Measurements from ENCODE around the gene PLEKHH1.

DNA sequence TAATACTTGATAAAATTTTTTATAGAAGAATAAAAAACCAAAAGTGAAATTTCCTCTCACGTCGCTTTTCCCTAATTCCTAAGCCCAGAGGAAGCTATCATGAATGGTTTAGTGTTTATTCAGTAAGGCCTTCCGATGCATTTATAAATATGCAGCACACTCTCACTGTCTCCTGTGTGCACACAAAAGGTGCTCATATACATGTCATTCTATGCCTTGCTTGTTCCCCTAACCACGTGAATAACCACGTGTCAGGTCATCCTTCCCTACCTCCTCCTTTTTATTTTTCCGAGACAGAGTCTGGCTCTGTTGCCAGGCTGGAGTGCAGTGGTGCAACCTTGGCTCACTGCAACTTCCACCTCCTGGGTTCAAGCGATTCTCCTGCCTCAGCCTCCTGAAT, 37.4 kb downstream of the PLEKHH1 start:
- TF ChIP-seq, protein P1, sequence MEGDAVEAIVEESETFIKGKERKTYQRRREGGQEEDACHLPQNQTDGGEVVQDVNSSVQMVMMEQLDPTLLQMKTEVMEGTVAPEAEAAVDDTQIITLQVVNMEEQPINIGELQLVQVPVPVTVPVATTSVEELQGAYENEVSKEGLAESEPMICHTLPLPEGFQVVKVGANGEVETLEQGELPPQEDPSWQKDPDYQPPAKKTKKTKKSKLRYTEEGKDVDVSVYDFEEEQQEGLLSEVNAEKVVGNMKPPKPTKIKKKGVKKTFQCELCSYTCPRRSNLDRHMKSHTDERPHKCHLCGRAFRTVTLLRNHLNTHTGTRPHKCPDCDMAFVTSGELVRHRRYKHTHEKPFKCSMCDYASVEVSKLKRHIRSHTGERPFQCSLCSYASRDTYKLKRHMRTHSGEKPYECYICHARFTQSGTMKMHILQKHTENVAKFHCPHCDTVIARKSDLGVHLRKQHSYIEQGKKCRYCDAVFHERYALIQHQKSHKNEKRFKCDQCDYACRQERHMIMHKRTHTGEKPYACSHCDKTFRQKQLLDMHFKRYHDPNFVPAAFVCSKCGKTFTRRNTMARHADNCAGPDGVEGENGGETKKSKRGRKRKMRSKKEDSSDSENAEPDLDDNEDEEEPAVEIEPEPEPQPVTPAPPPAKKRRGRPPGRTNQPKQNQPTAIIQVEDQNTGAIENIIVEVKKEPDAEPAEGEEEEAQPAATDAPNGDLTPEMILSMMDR (conservative IDR thresholded peaks at IDR 0.05; ENCODE audit: low read depth in 2 of 2), result no peak
- TF ChIP-seq POLR2AphosphoS5 (IDR thresholded peaks at IDR 0.05; ENCODE audit: low read depth) (no peak), ZNF331 (CRISPR knock-in tag; IDR thresholded peaks at IDR 0.05; ENCODE audit: low read depth) (no peak), EZH2 (IDR thresholded peaks at IDR 0.05; ENCODE audit: low read depth, unreplicated experiment) (no peak), CREB1 (CRISPR knock-in tag; IDR thresholded peaks at IDR 0.05; ENCODE audit: low read depth) (no peak), JUNB (IDR thresholded peaks at IDR 0.05; ENCODE audit: unreplicated experiment) (no peak), EZH2phosphoT487 (IDR thresholded peaks at IDR 0.05; ENCODE audit: unreplicated experiment) (no peak), STAT1 (IDR thresholded peaks at IDR 0.05; ENCODE audit: unreplicated experiment) (no peak), ZNF114 (CRISPR knock-in tag; IDR thresholded peaks at IDR 0.05) (no peak), NANOG (IDR thresholded peaks at IDR 0.05; ENCODE audit: borderline replicate concordance) (no peak)
- TF ChIP-seq, protein P2, sequence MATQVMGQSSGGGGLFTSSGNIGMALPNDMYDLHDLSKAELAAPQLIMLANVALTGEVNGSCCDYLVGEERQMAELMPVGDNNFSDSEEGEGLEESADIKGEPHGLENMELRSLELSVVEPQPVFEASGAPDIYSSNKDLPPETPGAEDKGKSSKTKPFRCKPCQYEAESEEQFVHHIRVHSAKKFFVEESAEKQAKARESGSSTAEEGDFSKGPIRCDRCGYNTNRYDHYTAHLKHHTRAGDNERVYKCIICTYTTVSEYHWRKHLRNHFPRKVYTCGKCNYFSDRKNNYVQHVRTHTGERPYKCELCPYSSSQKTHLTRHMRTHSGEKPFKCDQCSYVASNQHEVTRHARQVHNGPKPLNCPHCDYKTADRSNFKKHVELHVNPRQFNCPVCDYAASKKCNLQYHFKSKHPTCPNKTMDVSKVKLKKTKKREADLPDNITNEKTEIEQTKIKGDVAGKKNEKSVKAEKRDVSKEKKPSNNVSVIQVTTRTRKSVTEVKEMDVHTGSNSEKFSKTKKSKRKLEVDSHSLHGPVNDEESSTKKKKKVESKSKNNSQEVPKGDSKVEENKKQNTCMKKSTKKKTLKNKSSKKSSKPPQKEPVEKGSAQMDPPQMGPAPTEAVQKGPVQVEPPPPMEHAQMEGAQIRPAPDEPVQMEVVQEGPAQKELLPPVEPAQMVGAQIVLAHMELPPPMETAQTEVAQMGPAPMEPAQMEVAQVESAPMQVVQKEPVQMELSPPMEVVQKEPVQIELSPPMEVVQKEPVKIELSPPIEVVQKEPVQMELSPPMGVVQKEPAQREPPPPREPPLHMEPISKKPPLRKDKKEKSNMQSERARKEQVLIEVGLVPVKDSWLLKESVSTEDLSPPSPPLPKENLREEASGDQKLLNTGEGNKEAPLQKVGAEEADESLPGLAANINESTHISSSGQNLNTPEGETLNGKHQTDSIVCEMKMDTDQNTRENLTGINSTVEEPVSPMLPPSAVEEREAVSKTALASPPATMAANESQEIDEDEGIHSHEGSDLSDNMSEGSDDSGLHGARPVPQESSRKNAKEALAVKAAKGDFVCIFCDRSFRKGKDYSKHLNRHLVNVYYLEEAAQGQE (IDR thresholded peaks at IDR 0.05; ENCODE audit: unreplicated experiment), result no peak
- TF ChIP-seq, protein P3, sequence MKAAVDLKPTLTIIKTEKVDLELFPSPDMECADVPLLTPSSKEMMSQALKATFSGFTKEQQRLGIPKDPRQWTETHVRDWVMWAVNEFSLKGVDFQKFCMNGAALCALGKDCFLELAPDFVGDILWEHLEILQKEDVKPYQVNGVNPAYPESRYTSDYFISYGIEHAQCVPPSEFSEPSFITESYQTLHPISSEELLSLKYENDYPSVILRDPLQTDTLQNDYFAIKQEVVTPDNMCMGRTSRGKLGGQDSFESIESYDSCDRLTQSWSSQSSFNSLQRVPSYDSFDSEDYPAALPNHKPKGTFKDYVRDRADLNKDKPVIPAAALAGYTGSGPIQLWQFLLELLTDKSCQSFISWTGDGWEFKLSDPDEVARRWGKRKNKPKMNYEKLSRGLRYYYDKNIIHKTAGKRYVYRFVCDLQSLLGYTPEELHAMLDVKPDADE (IDR thresholded peaks at IDR 0.05), result no peak
- TF ChIP-seq, protein P4, sequence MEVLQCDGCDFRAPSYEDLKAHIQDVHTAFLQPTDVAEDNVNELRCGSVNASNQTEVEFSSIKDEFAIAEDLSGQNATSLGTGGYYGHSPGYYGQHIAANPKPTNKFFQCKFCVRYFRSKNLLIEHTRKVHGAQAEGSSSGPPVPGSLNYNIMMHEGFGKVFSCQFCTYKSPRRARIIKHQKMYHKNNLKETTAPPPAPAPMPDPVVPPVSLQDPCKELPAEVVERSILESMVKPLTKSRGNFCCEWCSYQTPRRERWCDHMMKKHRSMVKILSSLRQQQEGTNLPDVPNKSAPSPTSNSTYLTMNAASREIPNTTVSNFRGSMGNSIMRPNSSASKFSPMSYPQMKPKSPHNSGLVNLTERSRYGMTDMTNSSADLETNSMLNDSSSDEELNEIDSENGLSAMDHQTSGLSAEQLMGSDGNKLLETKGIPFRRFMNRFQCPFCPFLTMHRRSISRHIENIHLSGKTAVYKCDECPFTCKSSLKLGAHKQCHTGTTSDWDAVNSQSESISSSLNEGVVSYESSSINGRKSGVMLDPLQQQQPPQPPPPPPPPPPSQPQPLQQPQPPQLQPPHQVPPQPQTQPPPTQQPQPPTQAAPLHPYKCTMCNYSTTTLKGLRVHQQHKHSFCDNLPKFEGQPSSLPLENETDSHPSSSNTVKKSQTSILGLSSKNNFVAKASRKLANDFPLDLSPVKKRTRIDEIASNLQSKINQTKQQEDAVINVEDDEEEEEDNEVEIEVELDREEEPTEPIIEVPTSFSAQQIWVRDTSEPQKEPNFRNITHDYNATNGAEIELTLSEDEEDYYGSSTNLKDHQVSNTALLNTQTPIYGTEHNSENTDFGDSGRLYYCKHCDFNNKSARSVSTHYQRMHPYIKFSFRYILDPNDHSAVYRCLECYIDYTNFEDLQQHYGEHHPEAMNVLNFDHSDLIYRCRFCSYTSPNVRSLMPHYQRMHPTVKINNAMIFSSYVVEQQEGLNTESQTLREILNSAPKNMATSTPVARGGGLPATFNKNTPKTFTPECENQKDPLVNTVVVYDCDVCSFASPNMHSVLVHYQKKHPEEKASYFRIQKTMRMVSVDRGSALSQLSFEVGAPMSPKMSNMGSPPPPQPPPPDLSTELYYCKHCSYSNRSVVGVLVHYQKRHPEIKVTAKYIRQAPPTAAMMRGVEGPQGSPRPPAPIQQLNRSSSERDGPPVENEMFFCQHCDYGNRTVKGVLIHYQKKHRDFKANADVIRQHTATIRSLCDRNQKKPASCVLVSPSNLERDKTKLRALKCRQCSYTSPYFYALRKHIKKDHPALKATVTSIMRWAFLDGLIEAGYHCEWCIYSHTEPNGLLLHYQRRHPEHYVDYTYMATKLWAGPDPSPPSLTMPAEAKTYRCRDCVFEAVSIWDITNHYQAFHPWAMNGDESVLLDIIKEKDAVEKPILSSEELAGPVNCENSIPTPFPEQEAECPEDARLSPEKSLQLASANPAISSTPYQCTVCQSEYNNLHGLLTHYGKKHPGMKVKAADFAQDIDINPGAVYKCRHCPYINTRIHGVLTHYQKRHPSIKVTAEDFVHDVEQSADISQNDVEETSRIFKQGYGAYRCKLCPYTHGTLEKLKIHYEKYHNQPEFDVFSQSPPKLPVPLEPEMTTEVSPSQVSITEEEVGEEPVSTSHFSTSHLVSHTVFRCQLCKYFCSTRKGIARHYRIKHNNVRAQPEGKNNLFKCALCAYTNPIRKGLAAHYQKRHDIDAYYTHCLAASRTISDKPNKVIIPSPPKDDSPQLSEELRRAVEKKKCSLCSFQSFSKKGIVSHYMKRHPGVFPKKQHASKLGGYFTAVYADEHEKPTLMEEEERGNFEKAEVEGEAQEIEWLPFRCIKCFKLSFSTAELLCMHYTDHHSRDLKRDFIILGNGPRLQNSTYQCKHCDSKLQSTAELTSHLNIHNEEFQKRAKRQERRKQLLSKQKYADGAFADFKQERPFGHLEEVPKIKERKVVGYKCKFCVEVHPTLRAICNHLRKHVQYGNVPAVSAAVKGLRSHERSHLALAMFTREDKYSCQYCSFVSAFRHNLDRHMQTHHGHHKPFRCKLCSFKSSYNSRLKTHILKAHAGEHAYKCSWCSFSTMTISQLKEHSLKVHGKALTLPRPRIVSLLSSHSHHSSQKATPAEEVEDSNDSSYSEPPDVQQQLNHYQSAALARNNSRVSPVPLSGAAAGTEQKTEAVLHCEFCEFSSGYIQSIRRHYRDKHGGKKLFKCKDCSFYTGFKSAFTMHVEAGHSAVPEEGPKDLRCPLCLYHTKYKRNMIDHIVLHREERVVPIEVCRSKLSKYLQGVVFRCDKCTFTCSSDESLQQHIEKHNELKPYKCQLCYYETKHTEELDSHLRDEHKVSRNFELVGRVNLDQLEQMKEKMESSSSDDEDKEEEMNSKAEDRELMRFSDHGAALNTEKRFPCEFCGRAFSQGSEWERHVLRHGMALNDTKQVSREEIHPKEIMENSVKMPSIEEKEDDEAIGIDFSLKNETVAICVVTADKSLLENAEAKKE (CRISPR knock-in tag; IDR thresholded peaks at IDR 0.05), result no peak

Data from GM23338 (cell line).